Activated naive CD4-positive, alpha-beta T cell treated with anti-CD3 and anti-CD28 coated beads for 36 hours (primary cell): Measurements from ENCODE around the gene GNG2. TPM values are rescaled to one million over a fixed set of nuclear protein-coding genes. Genes with fewer than 3 reads are reported as not detected.
"Not testable (repeated sequence)": the region's sequence is repeated elsewhere in the genome, so short reads cannot be mapped to it uniquely, and the experiment has no call there.

Source experiments
- CTCF ChIA-PET: fragments of 350-600 bp; sonication (Branson Sonifier 250); formaldehyde crosslinking; loops from one replicate; lab custom pipeline; 2021; ENCODE audit warnings: antibody characterized with exemption; lab: Charles Lee
- DNase-seq: peaks from one replicate; pipeline ENCODE4 v3.0.0-alpha.2; 2020
- H3K27ac Mint-ChIP-seq: one replicate; pipeline ENCODE4 v1.8.0; 2021; ENCODE audit warnings: mild to moderate bottlenecking, mixed read lengths
- H3K27me3 Mint-ChIP-seq: one replicate; pipeline ENCODE4 v1.8.0; 2021; ENCODE audit warnings: low read depth, mixed read lengths
- H3K36me3 Mint-ChIP-seq: one replicate; pipeline ENCODE4 v1.8.0; 2021; ENCODE audit warnings: low read depth, mixed read lengths
- H3K4me1 Mint-ChIP-seq: one replicate; pipeline ENCODE4 v1.8.0; 2021; ENCODE audit warnings: low read depth, mixed read lengths
- H3K4me3 Mint-ChIP-seq: one replicate; pipeline ENCODE4 v1.8.0; 2021; ENCODE audit warnings: mild to moderate bottlenecking, moderate library complexity, mixed read lengths
- H3K9me3 Mint-ChIP-seq: one replicate; pipeline ENCODE4 v1.8.0; 2021; ENCODE audit warnings: mixed read lengths
- intact Hi-C: fragments of 100-400 bp; cut with micrococcal nuclease; formaldehyde crosslinking; loops from one replicate; pipeline ENCODE4 v1.15.1; 2023
- total RNA-seq, 2 experiments: library from RNA; stranded (reverse); gene quantifications; one replicate each; pipeline ENCODE4 v1.2.3, GENCODE V29; 2021

GNG2 gene
- total RNA-seq, 2 experiments from 2014 or later, result 176 to 181 TPM

- Mint-ChIP-seq H3K9me3 (peaks cover 2% of the 10 kb centered on the region), H3K36me3 (peaks cover 43% of the 10 kb centered on the region), H3K4me1 (peaks cover 62% of the 10 kb centered on the region), H3K27ac (no peak overlapping the region), H3K4me3 (no peak overlapping the region), H3K27me3 (no peaks in the 10 kb centered on the region)
- intact Hi-C loops, result no loop called here
- DNase-seq, result no peak
- CTCF ChIA-PET, result interaction anchor here (1.1 kb wide), 1 partner anchor 17 kb away, joined by 3 read pairs; no protein-coding TSS in a partner anchor
These were observed 37.5 kb downstream of the GNG2 start for GRCh38 chr14:51897791-51898355.

- peaks cover 26% of the 10 kb centered on the region for H3K9me3 Mint-ChIP-seq
- intact Hi-C loops, result no loop called here
- DNase-seq, result no peak
- H3K36me3 Mint-ChIP-seq, result peaks cover 59% of the 10 kb centered on the region
- CTCF ChIA-PET, result interaction anchor here (0.5 to 1.6 kb wide), 3 partner anchors 41 to 696 kb away, joined by 3 to 5 read pairs (median 4); partner anchors contain the start of gene GNG2
- no peak overlapping the region for H3K4me3 Mint-ChIP-seq
- H3K27me3 Mint-ChIP-seq, result no peaks in the 10 kb centered on the region
- peaks cover 69% of the 10 kb centered on the region for H3K4me1 Mint-ChIP-seq
- H3K27ac Mint-ChIP-seq, result peak overlapping the region; percentile 63
These were observed 41.1 kb downstream of the GNG2 start for GRCh38 chr14:51901475-51902024.

GRCh38 chr14:51905656-51906121, 45.3 kb downstream of the GNG2 start:
- H3K4me3 Mint-ChIP-seq, result peak overlapping the region; percentile 29
- intact Hi-C loops, result loop anchor here (1.0 to 5.0 kb wide), 7 partner anchors 10 to 422 kb away; no protein-coding TSS in a partner anchor
- H3K36me3 Mint-ChIP-seq, result peaks cover 57% of the 10 kb centered on the region
- peaks cover 26% of the 10 kb centered on the region for H3K9me3 Mint-ChIP-seq
- H3K27me3 Mint-ChIP-seq, result not testable (repeated sequence)
- peak; percentile 84 for DNase-seq
- H3K27ac Mint-ChIP-seq, result peak overlapping the region; percentile 93
- H3K4me1 Mint-ChIP-seq, result peaks cover 61% of the 10 kb centered on the region
- CTCF ChIA-PET, result interaction anchor here (0.9 to 2.9 kb wide), 7 partner anchors 11 to 77 kb away, joined by 3 to 9 read pairs (median 4); partner anchors contain the start of gene GNG2

- CTCF ChIA-PET, result interaction anchor here (2.1 kb wide), 1 partner anchor 71 kb away, joined by 7 read pairs; no protein-coding TSS in a partner anchor
- Mint-ChIP-seq H3K4me1 (peaks cover 67% of the 10 kb centered on the region), H3K4me3 (no peak overlapping the region), H3K36me3 (peaks cover 52% of the 10 kb centered on the region), H3K27me3 (no peaks in the 10 kb centered on the region), H3K27ac (no peak overlapping the region), H3K9me3 (peaks cover 24% of the 10 kb centered on the region)
- no peak for DNase-seq
- intact Hi-C loops, result loop anchor here (5.0 kb wide), 2 partner anchors 126 to 419 kb away; no protein-coding TSS in a partner anchor
These were observed 47.7 kb downstream of the GNG2 start for GRCh38 chr14:51908086-51908485.

GRCh38 chr14:51912112-51912786, 51.8 kb downstream of the GNG2 start:
- Mint-ChIP-seq H3K27ac (no peak overlapping the region), H3K9me3 (no peaks in the 10 kb centered on the region), H3K36me3 (peaks cover 43% of the 10 kb centered on the region), H3K27me3 (no peaks in the 10 kb centered on the region), H3K4me3 (no peak overlapping the region), H3K4me1 (peaks cover 73% of the 10 kb centered on the region)
- intact Hi-C loops, result no loop called here
- CTCF ChIA-PET, result no interaction called here
- no peak for DNase-seq

- CTCF ChIA-PET, result interaction anchor here (1.1 kb wide), 1 partner anchor 10 kb away, joined by 3 read pairs; no protein-coding TSS in a partner anchor
- intact Hi-C loops, result no loop called here
- no peak for DNase-seq
- Mint-ChIP-seq H3K9me3 (no peaks in the 10 kb centered on the region), H3K36me3 (peaks cover 36% of the 10 kb centered on the region), H3K4me1 (peaks cover 62% of the 10 kb centered on the region), H3K27me3 (no peaks in the 10 kb centered on the region), H3K27ac (no peak overlapping the region), H3K4me3 (no peak overlapping the region)
These were observed 53.9 kb downstream of the GNG2 start for GRCh38 chr14:51914310-51914709.

GRCh38 chr14:51917193-51917592, 56.8 kb downstream of the GNG2 start:
- intact Hi-C loops, result no loop called here
- CTCF ChIA-PET, result no interaction called here
- H3K9me3 Mint-ChIP-seq, result no peaks in the 10 kb centered on the region
- no peak overlapping the region for H3K27ac Mint-ChIP-seq
- no peak overlapping the region for H3K4me3 Mint-ChIP-seq
- peaks cover 58% of the 10 kb centered on the region for H3K4me1 Mint-ChIP-seq
- peaks cover 31% of the 10 kb centered on the region for H3K36me3 Mint-ChIP-seq
- H3K27me3 Mint-ChIP-seq, result no peaks in the 10 kb centered on the region
- no peak for DNase-seq

- Mint-ChIP-seq H3K27me3 (no peaks in the 10 kb centered on the region), H3K4me3 (no peak overlapping the region), H3K27ac (no peak overlapping the region), H3K36me3 (peaks cover 33% of the 10 kb centered on the region), H3K4me1 (peaks cover 47% of the 10 kb centered on the region), H3K9me3 (no peaks in the 10 kb centered on the region)
- no peak for DNase-seq
- intact Hi-C loops, result loop anchor here (1.0 kb wide), 1 partner anchor 8 kb away; no protein-coding TSS in a partner anchor
- CTCF ChIA-PET, result no interaction called here
These were observed 60.6 kb downstream of the GNG2 start for GRCh38 chr14:51921026-51921425.

- H3K27ac Mint-ChIP-seq, result no peak overlapping the region
- intact Hi-C loops, result no loop called here
- CTCF ChIA-PET, result interaction anchor here (1.2 kb wide), 1 partner anchor 16 kb away, joined by 3 read pairs; no protein-coding TSS in a partner anchor
- H3K36me3 Mint-ChIP-seq, result peaks cover 27% of the 10 kb centered on the region
- no peak for DNase-seq
- H3K27me3 Mint-ChIP-seq, result no peaks in the 10 kb centered on the region
- H3K4me3 Mint-ChIP-seq, result no peak overlapping the region
- H3K4me1 Mint-ChIP-seq, result peaks cover 40% of the 10 kb centered on the region
- no peaks in the 10 kb centered on the region for H3K9me3 Mint-ChIP-seq
These were observed 62.2 kb downstream of the GNG2 start for GRCh38 chr14:51922624-51923023.

- H3K27me3 Mint-ChIP-seq, result no peaks in the 10 kb centered on the region
- no peak overlapping the region for H3K27ac Mint-ChIP-seq
- no peaks in the 10 kb centered on the region for H3K9me3 Mint-ChIP-seq
- H3K4me3 Mint-ChIP-seq, result no peak overlapping the region
- H3K36me3 Mint-ChIP-seq, result peaks cover 22% of the 10 kb centered on the region
- CTCF ChIA-PET, result interaction anchor here (0.9 to 1.0 kb wide), 2 partner anchors 8 to 11 kb away, joined by 3 read pairs; no protein-coding TSS in a partner anchor
- peaks cover 53% of the 10 kb centered on the region for H3K4me1 Mint-ChIP-seq
- DNase-seq, result no peak
- intact Hi-C loops, result no loop called here
These were observed 64.2 kb downstream of the GNG2 start for GRCh38 chr14:51924600-51924999.

- peaks cover 59% of the 10 kb centered on the region for H3K4me1 Mint-ChIP-seq
- CTCF ChIA-PET, result no interaction called here
- no peak overlapping the region for H3K27ac Mint-ChIP-seq
- no peaks in the 10 kb centered on the region for H3K27me3 Mint-ChIP-seq
- intact Hi-C loops, result no loop called here
- no peak for DNase-seq
- H3K36me3 Mint-ChIP-seq, result peaks cover 25% of the 10 kb centered on the region
- H3K4me3 Mint-ChIP-seq, result no peak overlapping the region
- peaks cover 2% of the 10 kb centered on the region for H3K9me3 Mint-ChIP-seq
These were observed 65.6 kb downstream of the GNG2 start for GRCh38 chr14:51925980-51926379.

- no peak overlapping the region for H3K4me3 Mint-ChIP-seq
- H3K27me3 Mint-ChIP-seq, result no peaks in the 10 kb centered on the region
- CTCF ChIA-PET, result no interaction called here
- H3K9me3 Mint-ChIP-seq, result peaks cover 2% of the 10 kb centered on the region
- H3K36me3 Mint-ChIP-seq, result peaks cover 30% of the 10 kb centered on the region
- DNase-seq, result no peak
- no peak overlapping the region for H3K27ac Mint-ChIP-seq
- intact Hi-C loops, result no loop called here
- H3K4me1 Mint-ChIP-seq, result peaks cover 59% of the 10 kb centered on the region
These were observed 66.0 kb downstream of the GNG2 start for GRCh38 chr14:51926449-51926848.
